Rectal smooth muscle tissue (tissue), 1 donor: ENCODE results near the gene CEBPA.

Experiments used
- H3K27ac ChIP-seq: one replicate; pipeline ENCODE4 v1.7.0; 2013; ENCODE audit warnings: low read depth, low read length, inconsistent platforms
- H3K27me3 ChIP-seq: one replicate; pipeline ENCODE4 v1.7.0; 2013; ENCODE audit warnings: low read length; ENCODE audit not compliant: control insufficient read depth, insufficient read depth
- H3K36me3 ChIP-seq: one replicate; pipeline ENCODE4 v1.7.0; 2013; ENCODE audit warnings: low read length; ENCODE audit not compliant: control insufficient read depth, insufficient read depth
- H3K4me1 ChIP-seq: one replicate; pipeline ENCODE4 v1.7.0; 2013; ENCODE audit warnings: low read length; ENCODE audit not compliant: control insufficient read depth, insufficient read depth
- H3K4me3 ChIP-seq: one replicate; pipeline ENCODE4 v1.7.0; 2013; ENCODE audit warnings: low read length
- H3K9ac ChIP-seq: one replicate; pipeline ENCODE4 v1.7.0; 2013; ENCODE audit warnings: low read length

CEBPA gene

DNA sequence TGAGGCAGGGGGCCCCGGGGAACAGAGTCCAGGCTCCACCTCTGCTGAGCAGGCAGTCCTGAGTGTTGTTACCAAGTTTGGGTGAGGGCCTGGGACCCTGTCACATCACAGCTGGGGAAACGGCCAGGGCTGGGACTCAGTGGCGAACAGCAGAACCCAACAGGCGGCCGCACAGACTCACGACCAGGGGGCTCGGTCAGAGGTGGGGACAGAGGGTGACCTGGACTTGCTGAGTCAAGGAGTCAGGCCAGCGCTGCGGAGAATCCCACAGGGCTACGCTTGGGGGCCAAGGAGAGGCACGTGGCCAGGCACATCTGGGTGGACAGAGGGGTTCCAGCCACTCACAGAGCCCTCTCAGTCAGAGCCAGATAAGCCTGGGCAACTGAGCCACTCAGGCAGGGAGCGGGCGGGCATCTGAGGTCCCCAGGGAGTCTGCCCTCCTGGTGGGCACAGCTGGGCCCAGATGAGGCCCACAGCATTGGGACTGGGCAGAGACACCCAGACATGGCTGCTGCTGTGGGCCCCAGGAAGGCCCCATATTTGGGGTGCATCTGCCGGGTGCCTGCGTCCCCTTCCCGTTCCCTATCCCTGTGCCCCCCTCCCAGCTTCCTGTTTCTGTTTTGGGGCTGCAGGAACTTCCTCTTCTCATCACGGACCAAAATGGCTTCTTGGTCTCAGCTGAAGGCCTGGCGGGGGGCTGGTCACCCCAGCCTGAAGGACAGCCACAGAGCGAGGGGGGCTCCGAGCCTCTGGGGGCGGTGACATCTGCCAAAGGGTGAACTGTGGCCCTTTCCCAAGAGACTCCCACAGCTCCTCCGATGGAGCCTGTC is 34.0 kb downstream of the CEBPA start:
- no peaks in the 10 kb centered on the region for H3K4me1 ChIP-seq
- H3K36me3 ChIP-seq, result no peaks in the 10 kb centered on the region
- no peak overlapping the region for H3K9ac ChIP-seq
- no peak overlapping the region for H3K4me3 ChIP-seq
- H3K27me3 ChIP-seq, result no peaks in the 10 kb centered on the region
- no peak overlapping the region for H3K27ac ChIP-seq

DNA sequence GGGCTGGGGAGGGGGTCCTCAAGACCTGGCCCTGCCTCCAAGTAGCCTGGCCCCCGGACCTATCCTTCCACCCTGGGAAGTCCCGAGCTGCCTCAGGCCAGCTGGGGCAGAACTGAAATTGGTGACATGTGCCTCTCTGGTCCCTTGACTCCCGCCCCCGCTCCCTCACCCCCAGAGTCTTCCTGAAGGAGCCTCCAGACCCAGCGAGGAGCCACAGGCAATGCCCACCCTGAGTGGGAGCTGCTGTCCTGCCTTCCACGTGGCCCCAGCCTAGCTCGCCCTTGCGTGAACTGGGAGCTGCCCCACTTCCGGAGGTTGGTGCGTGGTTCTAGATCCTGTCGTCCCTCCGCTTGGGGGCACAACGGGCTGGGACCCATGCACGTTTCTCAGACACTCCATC is 34.6 kb downstream of the CEBPA start:
- Histone ChIP-seq H3K36me3 (no peaks in the 10 kb centered on the region), H3K4me1 (no peaks in the 10 kb centered on the region), H3K4me3 (no peak overlapping the region), H3K27ac (no peak overlapping the region), H3K27me3 (no peaks in the 10 kb centered on the region), H3K9ac (no peak overlapping the region)

DNA sequence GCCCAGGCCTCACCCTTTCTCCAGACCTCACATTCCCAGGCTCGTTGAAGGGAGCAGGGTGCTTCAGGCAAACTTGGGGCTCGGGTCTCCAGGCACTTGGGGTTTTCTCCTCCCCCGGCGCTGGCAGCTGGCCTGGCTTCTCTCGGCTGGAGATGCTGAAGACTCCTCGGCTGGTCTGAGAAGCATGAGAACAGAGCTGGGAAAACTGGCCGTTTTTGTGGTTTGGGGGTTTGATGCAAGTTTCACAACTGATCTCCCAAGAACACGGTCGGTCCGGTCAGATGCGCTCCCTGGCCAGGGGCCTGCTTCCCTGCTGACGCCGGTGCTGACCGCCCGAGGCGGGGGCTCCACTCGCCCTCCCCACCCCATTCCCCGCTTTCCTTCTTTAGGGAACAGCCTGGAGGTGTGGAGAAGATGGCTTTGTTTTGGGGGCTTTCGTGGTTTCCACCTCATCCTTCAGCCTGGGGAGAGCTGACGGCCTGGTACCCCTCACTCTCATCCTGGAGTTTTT is 35.3 kb downstream of the CEBPA start:
- Histone ChIP-seq H3K27ac (no peak overlapping the region), H3K9ac (no peak overlapping the region), H3K27me3 (no peaks in the 10 kb centered on the region), H3K36me3 (no peaks in the 10 kb centered on the region), H3K4me3 (no peak overlapping the region), H3K4me1 (no peaks in the 10 kb centered on the region)

DNA sequence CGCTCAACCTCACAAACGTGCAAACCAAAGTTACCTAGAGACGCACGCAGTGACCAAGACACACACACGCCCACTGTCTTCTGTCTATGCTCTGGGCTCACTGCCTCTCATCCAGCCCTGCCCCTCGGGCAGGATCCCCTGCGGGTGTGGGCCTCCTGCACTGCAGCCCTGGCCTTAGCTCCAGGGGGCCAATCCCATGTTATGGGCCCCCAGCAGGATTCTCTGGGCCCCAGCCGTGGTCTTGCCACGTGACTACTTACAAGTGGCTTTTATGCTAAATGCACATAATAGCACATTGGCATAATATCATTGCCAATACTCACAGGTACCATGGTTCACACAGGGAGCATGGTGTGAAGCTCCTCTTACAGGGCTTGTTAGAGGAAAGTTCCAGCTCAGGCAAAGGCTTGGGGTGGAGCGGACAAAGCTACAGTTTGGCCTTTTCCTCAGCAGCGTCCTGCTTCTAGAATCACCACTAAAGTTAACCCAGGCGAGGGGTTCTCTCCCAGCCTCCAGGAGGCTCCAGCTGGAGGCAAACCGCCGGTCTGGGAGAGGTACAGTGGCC is 37.4 kb downstream of the CEBPA start:
- no peak overlapping the region for H3K4me3 ChIP-seq
- peaks cover 2% of the 10 kb centered on the region for H3K27me3 ChIP-seq
- no peaks in the 10 kb centered on the region for H3K4me1 ChIP-seq
- no peaks in the 10 kb centered on the region for H3K36me3 ChIP-seq
- H3K9ac ChIP-seq, result no peak overlapping the region
- H3K27ac ChIP-seq, result no peak overlapping the region

DNA sequence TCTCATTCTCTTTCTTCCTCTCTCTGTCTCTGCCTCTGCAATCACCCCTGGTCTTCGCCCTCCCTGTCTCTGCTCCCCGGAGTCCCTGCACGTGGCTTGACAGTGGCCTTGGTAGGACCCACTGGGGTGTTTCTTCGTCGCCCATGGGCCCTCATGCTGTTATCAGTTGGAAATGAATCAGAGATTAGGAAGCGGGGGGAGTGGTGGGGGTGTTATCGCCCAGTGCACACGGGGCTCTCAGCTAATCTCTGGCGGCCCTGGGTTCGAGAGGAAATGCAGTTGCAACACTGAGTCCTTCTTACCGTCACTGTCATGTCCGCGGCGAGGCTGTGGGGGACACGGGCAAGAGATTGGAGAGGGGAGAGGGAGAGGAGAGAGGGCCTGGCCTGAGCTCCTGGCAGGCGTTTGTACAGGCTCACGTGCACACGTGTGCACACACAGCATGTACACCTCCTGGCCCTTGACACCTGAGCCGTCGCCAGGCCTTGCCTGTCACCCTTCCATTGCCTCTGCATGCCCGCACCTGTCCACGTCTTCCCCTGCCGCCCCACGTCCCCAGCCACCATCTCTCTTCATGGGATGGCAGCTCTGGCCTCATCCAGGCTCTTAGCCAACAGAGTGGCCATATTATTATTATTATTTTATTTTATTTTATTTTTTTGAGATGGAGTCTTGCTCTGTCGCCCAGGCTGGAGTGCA is 38.9 kb downstream of the CEBPA start:
- no peaks in the 10 kb centered on the region for H3K4me1 ChIP-seq
- no peak overlapping the region for H3K27ac ChIP-seq
- no peak overlapping the region for H3K4me3 ChIP-seq
- H3K27me3 ChIP-seq, result peaks cover 2% of the 10 kb centered on the region
- H3K36me3 ChIP-seq, result no peaks in the 10 kb centered on the region
- no peak overlapping the region for H3K9ac ChIP-seq

DNA sequence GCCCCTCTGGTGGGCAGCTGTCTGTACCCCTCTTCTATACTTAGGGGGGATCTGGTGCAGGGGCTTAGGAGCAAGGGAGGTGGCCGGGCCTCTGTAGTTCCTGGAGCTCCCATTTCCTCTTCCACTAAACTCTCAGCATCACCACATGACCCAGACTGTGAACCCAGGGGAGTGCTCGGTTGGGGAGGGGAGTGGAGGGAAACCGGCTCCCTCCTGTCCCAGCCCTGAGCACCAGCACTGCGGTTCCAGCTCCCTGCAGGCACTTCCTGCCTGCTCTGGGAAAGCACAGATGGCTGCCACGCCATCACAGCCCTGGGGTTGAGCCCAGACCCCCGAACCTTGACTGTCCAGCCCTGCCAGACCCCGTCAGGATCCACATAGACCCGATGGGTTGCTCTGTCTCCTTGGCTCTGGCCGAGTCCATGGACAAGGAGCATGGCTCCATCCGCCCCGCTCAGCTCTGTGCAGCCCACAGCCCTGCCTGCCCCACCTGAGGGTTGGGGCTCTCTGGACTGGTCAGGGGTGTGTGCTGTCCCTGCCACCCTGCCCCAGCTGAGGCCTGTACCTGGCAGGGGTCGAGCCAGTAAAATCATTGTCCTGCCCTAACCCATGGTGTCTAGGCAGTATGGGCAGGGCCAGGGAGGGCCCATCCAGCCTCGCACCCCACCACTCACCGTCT is 40.7 kb downstream of the CEBPA start:
- Histone ChIP-seq H3K27ac (no peak overlapping the region), H3K4me1 (no peaks in the 10 kb centered on the region), H3K9ac (no peak overlapping the region), H3K4me3 (no peak overlapping the region), H3K36me3 (no peaks in the 10 kb centered on the region), H3K27me3 (peaks cover 2% of the 10 kb centered on the region)

DNA sequence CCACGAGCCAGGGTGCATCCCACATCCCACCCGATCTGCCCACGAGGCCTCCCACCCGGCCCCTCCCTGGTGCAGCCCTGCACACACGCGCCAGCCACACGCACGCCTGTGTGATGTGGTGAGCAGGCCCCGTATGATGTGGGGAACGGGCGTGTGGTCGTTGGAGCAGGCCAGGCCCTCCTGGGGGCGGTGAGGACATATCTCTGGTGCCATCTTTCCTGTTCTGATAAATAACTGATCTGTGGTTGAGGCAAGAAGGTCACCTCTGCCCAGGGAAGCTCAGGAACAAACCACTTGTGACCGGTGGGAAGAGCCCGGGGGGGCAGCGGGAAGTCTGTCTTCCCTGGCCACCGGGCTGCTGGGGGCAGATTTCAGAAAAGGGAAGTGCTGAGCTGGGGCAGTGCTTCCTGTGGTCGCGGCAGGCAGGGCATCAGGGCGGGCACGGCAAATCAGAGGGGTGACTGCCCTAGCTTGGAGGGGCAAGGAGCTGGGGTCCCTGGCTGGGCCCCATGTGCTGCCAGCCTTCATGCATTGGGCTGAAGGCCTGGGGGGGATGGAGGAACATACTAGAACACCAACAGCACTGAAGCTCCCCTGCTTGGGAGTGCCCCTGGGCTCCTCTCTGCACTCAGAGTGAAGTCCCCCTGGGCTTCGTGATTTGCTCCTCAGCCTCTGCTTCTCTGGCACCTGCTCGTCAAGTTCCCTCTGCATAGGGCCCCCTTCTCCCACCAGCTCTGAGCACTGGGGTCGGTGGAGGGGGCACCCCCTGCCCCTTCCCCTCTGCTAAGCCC is 41.5 kb downstream of the CEBPA start:
- no peak overlapping the region for H3K9ac ChIP-seq
- H3K27me3 ChIP-seq, result peaks cover 2% of the 10 kb centered on the region
- H3K4me1 ChIP-seq, result no peaks in the 10 kb centered on the region
- H3K27ac ChIP-seq, result no peak overlapping the region
- H3K36me3 ChIP-seq, result no peaks in the 10 kb centered on the region
- H3K4me3 ChIP-seq, result no peak overlapping the region

DNA sequence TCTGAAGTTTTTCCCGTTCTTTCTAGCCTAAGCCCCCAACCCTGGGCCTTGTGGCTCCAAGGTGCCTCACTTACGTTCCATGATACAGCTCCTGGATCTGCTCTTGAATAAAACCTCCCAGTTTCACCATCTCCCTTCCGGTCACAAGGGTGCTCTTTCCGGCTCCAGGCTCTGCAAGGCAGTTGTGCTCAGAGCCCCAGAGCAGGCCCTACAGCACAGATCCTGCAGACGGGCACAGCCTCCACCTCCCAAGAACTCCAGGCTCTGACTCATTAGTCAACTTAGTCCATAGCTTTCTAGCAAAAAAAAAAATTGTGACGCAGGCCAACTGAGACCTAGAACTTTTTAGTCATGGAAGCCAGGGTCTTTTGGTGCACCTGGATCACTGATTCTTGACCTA is 42.8 kb downstream of the CEBPA start:
- no peak overlapping the region for H3K9ac ChIP-seq
- no peak overlapping the region for H3K27ac ChIP-seq
- peaks cover 2% of the 10 kb centered on the region for H3K27me3 ChIP-seq
- H3K36me3 ChIP-seq, result no peaks in the 10 kb centered on the region
- H3K4me1 ChIP-seq, result no peaks in the 10 kb centered on the region
- no peak overlapping the region for H3K4me3 ChIP-seq

DNA sequence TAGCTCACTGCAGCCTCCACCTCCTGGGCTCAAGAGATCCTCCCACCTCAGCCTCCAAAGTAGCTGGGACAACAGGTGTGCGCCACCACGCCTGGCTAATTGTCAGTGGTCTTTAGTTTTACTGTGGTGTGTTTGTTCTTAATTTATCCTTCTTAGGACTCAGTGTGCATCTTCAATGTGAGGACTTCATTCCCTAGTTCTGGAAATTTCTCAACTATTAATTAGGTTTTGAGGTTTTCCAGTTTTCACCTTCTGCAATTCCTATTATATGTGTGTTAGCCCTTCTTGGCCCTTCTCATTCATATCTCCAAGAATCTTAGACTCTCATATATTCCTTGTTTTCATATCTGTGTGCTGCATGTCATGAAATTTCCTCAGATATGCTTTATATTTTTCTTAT is 44.5 kb downstream of the CEBPA start:
- Histone ChIP-seq H3K4me1 (no peaks in the 10 kb centered on the region), H3K9ac (no peak overlapping the region), H3K27ac (no peak overlapping the region), H3K4me3 (no peak overlapping the region), H3K36me3 (no peaks in the 10 kb centered on the region), H3K27me3 (peaks cover 2% of the 10 kb centered on the region)

DNA sequence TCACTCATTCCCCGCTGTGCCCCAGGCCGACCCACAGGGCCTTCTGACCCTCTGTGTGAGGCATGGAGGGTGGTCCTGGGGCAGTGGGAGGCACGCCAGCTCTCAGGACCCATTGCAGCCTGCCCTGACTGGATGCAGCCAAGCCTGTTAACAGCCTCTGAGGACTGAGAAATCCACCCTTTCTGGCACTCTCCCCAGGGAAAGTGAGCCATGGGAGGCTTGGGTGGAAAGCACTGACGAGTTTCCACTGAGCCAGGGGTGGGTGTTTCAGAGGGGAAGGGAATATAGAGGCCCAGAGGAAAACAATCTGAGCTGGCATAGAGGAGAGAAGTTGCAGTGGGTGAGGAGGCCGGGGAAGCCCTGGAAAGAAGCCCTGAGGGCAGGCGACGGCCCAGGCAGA is 46.1 kb downstream of the CEBPA start:
- Histone ChIP-seq H3K9ac (no peak overlapping the region), H3K4me1 (no peaks in the 10 kb centered on the region), H3K4me3 (no peak overlapping the region), H3K27ac (no peak overlapping the region), H3K27me3 (no peaks in the 10 kb centered on the region), H3K36me3 (no peaks in the 10 kb centered on the region)

DNA sequence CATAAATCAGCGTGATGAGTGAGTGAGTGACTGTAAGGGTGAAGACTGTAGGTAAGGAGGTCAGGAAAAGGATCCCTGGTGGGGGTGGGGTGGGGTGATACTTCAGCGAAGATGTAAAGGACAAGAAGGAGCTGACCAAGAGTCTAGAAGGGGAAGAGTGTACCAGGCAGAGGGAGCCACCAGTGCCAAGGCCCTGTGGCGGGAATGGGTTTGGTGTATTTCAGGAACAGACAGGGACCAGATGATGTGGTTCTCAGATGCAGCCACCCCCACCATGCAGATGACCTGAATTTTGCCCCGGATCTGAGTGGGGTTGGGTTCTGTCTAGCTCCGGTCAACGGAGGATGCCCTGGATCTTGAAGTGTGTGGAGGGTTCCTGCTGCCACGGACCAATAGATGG is 46.6 kb downstream of the CEBPA start:
- Histone ChIP-seq H3K4me3 (no peak overlapping the region), H3K27ac (no peak overlapping the region), H3K36me3 (no peaks in the 10 kb centered on the region), H3K27me3 (no peaks in the 10 kb centered on the region), H3K9ac (no peak overlapping the region), H3K4me1 (no peaks in the 10 kb centered on the region)
